Pons (tissue), 1 donor: ENCODE measurements around the gene ZNF10.

Experiments
- DNase-seq: peaks from one replicate; pipeline ENCODE4 v3.0.0-alpha.2; 2016; ENCODE audit warnings: low spot score

The ZNF10 gene

DNA sequence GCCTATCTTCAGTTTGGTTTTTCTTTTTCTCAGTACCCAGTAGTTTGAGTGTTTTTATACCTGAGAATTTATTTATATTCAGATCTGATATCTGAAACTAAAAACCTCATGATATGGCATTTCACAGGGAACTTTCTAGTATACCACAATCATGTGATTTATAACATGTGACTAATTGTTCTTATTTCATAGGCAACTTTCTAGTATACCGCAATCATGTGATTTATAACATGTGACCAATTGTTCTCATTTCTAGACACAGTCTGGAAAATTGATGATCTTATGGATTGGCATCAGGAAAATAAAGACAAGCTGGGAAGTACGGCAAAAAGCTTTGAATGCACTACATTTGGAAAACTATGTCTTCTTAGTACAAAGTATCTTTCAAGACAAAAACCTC lies 71.5 kb downstream of the ZNF10 start:
- DNase-seq = no peak

DNA sequence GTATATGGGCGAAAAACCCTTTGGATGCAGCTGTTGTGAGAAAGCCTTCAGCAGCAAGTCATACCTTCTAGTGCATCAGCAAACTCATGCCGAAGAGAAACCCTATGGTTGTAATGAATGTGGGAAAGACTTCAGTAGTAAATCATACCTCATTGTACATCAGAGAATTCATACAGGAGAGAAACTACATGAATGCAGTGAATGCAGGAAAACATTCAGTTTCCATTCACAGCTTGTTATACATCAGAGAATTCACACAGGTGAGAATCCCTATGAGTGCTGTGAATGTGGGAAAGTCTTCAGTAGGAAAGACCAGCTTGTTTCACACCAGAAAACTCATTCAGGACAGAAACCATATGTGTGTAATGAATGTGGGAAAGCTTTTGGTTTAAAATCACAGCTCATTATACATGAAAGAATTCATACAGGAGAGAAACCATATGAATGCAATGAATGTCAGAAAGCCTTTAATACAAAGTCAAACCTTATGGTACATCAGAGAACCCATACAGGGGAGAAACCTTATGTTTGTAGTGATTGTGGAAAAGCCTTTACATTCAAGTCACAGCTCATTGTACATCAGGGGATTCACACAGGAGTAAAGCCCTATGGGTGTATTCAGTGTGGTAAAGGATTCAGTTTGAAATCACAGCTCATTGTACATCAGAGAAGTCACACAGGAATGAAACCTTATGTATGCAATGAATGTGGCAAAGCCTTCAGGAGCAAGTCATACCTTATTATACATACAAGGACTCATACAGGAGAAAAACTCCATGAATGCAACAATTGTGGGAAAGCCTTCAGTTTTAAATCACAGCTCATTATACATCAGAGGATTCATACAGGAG lies 72.3 kb downstream of the ZNF10 start:
- no peak for DNase-seq

DNA sequence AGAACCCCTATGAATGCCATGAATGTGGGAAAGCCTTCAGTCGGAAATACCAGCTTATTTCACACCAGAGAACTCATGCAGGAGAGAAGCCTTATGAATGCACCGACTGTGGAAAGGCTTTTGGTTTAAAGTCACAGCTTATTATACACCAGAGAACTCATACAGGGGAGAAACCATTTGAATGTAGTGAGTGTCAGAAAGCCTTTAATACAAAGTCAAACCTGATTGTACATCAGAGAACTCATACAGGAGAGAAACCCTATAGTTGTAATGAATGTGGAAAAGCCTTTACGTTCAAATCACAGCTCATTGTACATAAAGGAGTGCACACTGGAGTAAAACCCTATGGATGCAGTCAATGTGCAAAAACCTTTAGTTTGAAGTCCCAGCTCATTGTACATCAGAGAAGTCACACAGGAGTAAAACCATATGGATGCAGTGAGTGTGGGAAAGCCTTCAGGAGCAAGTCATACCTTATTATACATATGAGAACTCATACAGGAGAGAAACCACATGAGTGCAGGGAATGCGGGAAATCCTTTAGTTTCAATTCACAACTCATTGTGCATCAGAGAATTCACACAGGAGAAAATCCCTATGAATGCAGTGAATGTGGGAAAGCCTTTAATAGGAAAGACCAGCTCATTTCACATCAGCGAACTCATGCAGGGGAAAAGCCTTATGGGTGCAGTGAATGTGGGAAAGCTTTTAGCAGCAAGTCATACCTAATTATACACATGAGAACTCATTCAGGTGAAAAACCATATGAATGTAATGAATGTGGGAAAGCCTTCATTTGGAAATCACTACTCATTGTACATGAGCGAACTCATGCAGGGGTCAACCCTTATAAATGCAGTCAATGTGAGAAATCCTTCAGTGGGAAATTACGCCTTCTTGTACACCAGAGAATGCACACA lies 73.2 kb downstream of the ZNF10 start:
- no peak for DNase-seq

DNA sequence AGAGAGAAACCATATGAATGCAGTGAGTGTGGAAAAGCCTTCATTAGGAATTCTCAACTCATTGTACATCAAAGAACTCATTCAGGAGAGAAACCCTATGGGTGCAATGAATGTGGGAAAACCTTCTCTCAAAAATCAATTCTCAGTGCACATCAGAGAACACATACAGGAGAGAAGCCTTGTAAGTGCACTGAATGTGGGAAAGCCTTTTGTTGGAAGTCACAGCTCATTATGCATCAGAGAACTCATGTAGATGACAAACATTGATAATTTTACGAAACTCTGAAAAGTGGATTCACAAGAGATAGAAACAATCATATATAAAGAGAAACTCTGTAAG lies 73.8 kb downstream of the ZNF10 start:
- DNase-seq = no peak

DNA sequence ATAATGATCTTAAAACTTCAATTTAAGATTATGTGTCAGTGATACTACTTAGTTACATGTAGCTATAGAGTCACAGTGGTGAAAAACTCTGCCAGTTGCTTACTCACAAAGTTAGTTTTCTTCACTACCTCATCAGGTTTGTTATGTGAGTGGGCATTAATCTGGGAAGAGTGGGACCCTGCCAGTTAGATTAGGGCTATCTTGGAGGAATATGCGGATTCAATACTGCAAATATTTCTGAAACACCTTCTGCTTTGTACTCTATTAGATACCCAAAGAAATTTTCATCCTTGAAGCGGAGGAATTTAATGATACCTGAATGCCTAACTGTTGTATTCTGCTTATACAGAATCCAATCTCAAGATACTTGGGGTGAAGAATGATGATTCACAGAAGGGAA lies 76.0 kb downstream of the ZNF10 start:
- no peak for DNase-seq
